NCI-H460 (cell line): ENCODE data around the gene SLC25A42. TPM values are rescaled to one million over a fixed set of nuclear protein-coding genes. Genes with fewer than 3 reads are reported as not detected.

Experiments used
- DNase-seq: peaks from one replicate; pipeline ENCODE4 v3.0.0-alpha.2; 2016; ENCODE audit warnings: low read depth; ENCODE audit errors: extremely low read depth
- total RNA-seq: library from RNA; depleted of rRNA; stranded (reverse); fragments of >200 nt; shearing (Covaris generic); gene quantifications from 2 replicates; pipeline ENCODE4 v1.2.3, GENCODE V29; 2014

SLC25A42 gene
- total RNA-seq, 1 experiment from 2014 or later: 1.6 TPM

GRCh38 chr19:19050104-19050503 lies 13.7 kb upstream of the SLC25A42 start:
- no peak for DNase-seq

GRCh38 chr19:19050731-19051130 lies 13.1 kb upstream of the SLC25A42 start:
- DNase-seq: no peak

- no peak for DNase-seq
These were observed 12.1 kb upstream of the SLC25A42 start for GRCh38 chr19:19051478-19052213.

- DNase-seq: no peak
These were observed 10.9 kb upstream of the SLC25A42 start for GRCh38 chr19:19052921-19053320.

GRCh38 chr19:19053508-19054314 lies 10.1 kb upstream of the SLC25A42 start:
- peak; percentile 36 for DNase-seq

- no peak for DNase-seq
These were observed 9.4 kb upstream of the SLC25A42 start for GRCh38 chr19:19054315-19054938.

GRCh38 chr19:19054939-19055440 lies 8.8 kb upstream of the SLC25A42 start:
- DNase-seq: no peak

- DNase-seq: no peak
These were observed 8.1 kb upstream of the SLC25A42 start for GRCh38 chr19:19055701-19056100.

GRCh38 chr19:19056636-19057275 lies 7.0 kb upstream of the SLC25A42 start:
- no peak for DNase-seq

GRCh38 chr19:19057317-19057716 lies 6.5 kb upstream of the SLC25A42 start:
- no peak for DNase-seq

GRCh38 chr19:19057720-19058119 lies 6.1 kb upstream of the SLC25A42 start:
- DNase-seq: no peak

- no peak for DNase-seq
These were observed 4.6 kb upstream of the SLC25A42 start for GRCh38 chr19:19059018-19059836.

- DNase-seq: no peak
These were observed 3.8 kb upstream of the SLC25A42 start for GRCh38 chr19:19059837-19060611.

GRCh38 chr19:19061506-19061905 lies 2.3 kb upstream of the SLC25A42 start:
- no peak for DNase-seq

GRCh38 chr19:19062454-19063182 lies 1.2 kb upstream of the SLC25A42 start:
- DNase-seq: no peak

- DNase-seq: no peak
These were observed 416 bp downstream of the SLC25A42 start for GRCh38 chr19:19064098-19064722.

GRCh38 chr19:19064811-19065745 lies 1.3 kb downstream of the SLC25A42 start:
- DNase-seq: no peak
